ENCODE data around the gene CCT6A.
"Not testable (repeated sequence)": the region's sequence is repeated elsewhere in the genome, so short reads cannot be mapped to it uniquely, and the experiment has no call there.

Gene CCT6A

GRCh38 chr7:56051339-56052191, at the start of gene CCT6A, which contains the start of gene PSPH:
CCT6A (plus strand) TSS chr7:56051765; CDS start chr7:56051849, 84 bp downstream.
PSPH (minus strand) TSS chr7:56051444; CDS start chr7:56021212, 30,232 bp downstream.
- peak; percentile 100 for DNase-seq (ENCODE audit: low read depth, low spot score)

- no peak for DNase-seq (ENCODE audit: low read depth, low spot score)
Observed at GRCh38 chr7:56003749-56004148, 47.8 kb upstream of the CCT6A start.

DNA sequence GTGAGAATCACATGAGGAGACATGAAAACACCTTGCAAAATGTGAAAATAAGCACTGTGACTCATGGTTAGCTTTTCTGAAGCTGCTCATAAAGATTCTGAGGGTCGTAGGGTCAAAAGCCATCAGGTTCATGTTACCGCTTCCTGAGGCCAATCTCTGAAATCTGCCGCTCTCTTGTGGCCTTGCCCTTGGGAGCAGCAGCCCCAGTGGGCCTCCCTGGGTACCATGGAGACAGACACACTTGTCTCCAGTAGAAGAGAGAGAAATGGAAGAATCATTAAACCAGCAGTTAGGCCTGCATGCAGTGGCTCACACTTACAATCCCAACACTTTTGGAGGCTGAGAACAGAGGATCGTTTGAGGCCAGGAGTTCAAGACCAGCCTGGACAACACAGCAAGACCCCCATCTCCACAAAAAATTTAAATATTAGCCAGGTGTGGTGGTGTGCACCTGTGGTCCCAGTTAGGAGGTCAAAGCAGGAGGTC, 44.4 kb upstream of the CCT6A start:
- no peak for DNase-seq (ENCODE audit: low read depth, low spot score)

DNA sequence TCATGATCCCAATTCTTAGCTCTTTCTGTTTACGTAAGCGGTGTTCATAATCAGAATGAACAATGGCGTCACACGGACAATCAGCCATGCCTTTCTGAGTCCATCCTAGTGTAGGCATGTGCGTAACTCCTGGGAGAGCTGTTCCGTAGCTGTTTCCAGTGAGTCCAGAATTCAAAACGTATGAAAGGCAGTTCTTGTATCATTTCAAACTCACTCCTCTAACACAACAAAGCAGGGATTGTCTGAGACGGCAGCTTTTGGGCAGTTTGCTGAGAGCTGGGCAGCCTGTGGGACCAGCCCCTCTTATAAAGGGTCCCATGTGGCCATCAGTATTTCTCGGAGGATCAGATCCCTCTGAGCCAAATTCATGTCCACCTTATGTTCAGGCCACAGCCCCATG, 43.7 kb upstream of the CCT6A start:
- no peak for DNase-seq (ENCODE audit: low read depth, low spot score)

DNA sequence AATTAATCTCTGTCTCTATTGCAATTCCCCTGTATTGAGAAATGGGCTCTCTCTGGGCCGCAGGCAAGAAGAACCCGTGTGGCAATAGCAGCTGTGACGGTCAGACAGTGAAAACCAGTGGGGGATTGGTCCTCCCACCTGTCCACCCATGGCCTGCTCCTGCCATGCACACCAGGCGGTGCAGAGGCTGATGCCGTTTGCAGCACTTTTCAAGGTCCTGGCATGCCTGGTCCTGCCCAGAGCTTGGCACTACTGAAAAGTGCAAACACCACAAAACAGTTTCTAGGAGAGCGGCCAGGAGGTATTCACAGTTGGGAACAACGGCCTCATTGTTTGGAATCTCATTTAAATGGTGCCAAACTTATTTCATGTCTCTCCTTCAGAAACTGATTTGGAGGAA, 41.9 kb upstream of the CCT6A start:
- DNase-seq (ENCODE audit: low read depth, low spot score), result peak; percentile 81

DNA sequence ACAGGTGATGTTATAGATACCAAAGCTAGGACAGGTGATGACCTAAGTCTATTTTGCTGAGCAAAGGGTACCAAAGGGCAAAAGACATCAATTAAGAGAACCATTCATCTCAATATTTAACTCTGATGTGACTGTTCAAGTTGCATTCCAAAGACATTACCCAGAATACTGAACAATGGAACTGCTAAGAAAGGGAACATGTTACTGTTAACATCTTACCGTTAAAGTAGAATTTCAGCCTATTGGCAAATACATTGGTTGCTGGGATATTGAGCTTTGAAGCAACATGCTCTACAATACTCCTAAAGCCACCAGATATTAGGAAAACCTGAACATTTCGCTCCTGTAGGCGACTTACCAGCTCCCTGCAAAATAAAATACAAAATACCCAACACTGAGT, 34.5 kb upstream of the CCT6A start:
- not testable (repeated sequence) for DNase-seq (ENCODE audit: low read depth, low spot score)

DNA sequence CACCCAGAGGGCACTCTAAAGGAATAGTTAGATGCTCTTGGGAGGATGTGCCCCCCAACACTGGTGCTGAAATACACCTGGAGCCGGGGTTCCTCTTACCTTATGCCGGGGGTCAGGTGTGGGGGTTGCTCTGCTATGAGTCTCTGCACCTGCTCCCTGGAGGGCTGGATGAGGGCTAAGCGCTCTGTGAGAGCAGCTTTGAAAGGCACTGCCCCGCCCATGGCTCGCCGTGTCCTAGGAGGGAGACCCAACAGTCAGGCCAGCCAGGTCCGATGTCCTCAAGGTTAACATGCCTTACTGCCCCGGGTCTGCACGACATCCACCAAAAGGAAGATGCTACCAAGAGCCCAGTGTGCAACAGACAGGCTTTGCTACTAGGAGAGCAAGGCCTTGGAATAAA, 32.1 kb upstream of the CCT6A start:
- DNase-seq (ENCODE audit: low read depth, low spot score), result no peak

DNA sequence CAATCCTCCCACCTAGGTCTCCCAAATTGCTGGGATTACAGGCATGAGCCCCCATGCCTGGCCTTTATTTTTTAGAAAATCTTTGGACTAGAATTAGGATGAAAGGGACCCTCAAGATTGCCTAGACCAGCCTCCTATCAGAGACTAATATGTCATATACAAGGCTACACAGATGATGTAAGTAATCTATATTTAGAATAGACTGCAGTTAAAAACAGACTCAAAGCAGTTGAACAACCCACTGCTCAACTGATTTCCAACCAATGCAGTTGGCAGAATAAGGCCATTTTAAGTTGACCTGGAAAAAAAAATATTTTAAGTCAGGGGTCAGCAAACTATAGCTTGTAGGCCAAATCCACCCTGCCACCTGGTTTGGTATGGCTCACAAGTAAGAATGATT, 28.1 kb upstream of the CCT6A start:
- no peak for DNase-seq (ENCODE audit: low read depth, low spot score)

- DNase-seq (ENCODE audit: low read depth, low spot score), result no peak
Observed at GRCh38 chr7:56026538-56026937, 25.0 kb upstream of the CCT6A start.

GRCh38 chr7:56028942-56029630, 22.5 kb upstream of the CCT6A start:
- DNase-seq (ENCODE audit: low read depth, low spot score), result peak; percentile 57

DNA sequence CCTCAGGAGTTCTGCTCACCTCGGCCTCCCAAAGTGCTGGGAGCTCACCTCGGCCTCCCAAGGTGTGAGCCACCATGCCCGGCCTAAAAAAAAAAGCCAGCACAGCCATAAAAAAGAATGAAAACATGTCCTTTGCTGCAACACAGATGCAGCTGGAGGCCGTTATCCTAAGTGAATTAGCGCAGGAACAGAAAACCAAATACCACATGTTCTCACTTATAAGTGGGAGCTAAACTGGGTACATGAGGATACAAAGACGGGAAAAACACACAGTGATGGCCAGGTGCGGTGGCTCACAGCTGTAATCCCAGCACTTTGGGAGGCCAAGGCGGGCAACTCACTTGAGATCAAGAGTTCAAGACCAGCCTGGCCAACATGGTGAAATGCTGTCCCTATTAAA, 21.2 kb upstream of the CCT6A start:
- DNase-seq (ENCODE audit: low read depth, low spot score), result no peak

- DNase-seq (ENCODE audit: low read depth, low spot score), result not testable (repeated sequence)
Observed at GRCh38 chr7:56031556-56031955, 20.0 kb upstream of the CCT6A start.

DNA sequence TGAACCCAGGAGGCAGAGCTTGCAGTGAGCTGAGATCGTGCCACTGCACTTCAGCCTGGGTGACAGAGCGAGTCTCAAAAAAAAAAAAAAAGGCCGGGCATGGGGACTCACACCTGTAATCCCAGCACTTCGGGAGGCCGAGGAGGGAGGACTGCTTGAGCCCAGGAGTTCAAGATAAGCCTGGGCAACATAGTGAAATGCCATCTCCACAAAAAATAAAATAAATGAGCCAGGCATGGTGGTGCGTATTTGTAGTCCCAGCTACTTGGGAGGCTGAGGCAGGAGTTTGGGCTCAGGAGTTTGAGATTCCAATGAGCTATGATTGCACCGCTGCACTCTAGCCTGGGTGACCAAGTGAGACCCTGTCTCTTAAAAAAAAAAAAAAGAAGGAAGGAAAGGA, 19.0 kb upstream of the CCT6A start:
- not testable (repeated sequence) for DNase-seq (ENCODE audit: low read depth, low spot score)

GRCh38 chr7:56033671-56034432, 17.7 kb upstream of the CCT6A start:
- DNase-seq (ENCODE audit: low read depth, low spot score), result peak; percentile 81

DNA sequence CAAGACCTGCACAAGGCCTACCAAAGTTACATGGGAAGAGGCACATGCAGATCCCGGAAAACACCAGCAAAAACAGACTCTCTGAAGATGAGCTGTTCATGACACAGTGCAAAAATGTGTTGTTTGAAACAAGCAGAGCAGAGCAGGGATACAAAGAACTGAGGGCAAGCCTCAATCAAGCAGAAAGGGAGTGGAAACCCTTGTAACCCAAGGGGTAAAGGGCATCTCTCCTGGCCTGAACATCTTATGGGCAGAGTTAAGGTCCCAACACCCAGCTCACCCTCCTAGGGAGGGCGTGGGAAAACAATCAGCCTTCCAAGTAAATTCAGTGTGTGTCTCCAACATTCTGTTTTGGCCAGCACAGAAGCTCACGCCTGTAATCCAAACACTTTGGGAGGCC, 10.8 kb upstream of the CCT6A start:
- DNase-seq (ENCODE audit: low read depth, low spot score), result no peak

- not testable (repeated sequence) for DNase-seq (ENCODE audit: low read depth, low spot score)
Observed at GRCh38 chr7:56045758-56046157, 5.8 kb upstream of the CCT6A start.

DNA sequence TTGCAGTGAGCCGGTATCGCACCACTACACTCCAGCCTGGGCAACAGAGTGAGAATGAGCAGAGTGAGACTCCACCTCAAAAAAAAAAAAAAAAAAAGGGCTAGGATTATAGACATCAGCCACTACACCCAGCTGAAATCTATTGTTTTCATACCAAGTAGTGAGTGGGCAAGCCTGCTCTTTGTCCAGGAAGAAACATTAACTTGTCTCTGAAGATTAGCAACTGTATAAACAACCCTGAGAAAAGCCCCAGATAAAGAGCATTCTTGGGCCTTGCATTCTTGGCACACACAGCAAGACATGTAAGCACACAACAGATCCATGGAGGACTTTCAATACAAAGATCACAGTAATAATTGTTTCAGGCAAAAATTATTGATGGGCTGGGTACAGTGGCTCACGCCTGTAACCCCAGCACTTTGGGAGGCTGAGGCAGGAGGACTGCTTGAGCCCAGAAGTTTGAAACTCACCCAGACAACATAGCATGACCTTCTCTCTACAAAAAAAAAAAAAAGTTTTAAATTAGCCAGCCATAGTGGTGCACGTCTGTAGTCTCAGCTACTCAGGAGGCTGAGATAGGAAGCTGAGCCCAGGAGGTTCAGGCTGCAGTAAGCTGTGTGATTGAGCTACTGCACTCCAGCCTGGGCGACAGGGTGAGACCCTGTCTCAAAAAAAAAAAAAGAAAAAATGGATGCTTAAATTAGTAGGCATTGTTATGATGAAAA, 4.7 kb upstream of the CCT6A start:
- DNase-seq (ENCODE audit: low read depth, low spot score), result peak; percentile 86

DNA sequence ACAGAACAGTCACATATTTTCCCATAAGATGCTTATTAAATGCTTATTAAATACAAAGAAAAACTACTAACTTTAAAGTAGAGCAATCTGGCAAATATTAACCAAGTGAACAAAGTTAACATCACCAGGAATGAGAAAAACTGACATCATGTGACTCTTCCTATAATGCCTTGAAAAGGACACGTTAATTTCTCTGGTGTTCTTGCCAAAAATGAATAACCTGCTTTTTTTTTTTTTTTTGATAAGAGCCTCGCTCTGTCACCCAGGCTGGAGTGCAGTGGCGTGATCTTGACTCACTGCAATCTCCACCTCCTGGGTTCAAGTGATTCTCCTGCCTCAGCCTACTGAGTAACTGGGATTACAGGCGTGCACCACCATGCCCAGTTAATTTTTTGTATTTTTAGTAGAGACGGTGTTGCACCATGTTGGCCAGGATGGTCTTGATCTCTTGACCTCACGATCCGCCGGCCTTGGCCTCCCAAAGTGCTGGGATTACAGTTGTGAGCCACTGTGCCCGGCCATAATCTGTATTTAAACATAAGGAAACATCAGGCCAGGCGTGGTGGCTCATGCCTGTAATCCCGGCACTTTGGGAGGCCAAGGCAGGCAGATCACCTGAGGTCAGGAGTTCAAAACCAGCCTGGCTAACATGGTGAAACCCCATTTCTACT, 4.0 kb upstream of the CCT6A start:
- DNase-seq (ENCODE audit: low read depth, low spot score), result not testable (repeated sequence)

DNA sequence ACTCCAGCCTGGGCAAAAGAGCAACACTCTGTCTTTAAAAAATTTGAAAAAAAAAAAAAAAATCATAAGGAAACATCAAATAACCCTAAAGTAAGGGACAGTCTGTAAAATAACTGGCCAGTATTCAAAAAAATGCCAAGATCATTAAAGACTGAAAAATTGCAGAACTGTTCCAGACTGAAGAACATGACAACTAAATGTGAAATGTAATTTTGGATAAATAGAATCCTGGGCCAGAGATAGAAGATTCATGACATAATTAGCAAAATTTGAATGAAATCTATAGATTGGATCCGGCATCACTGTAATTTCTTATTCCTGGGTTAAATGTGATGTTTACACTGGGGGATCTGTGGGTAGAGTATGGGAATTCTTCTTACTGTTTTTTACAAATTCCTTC, 3.3 kb upstream of the CCT6A start:
- DNase-seq (ENCODE audit: low read depth, low spot score), result no peak

GRCh38 chr7:56048763-56049162, 2.8 kb upstream of the CCT6A start:
- peak; percentile 33 for DNase-seq (ENCODE audit: low read depth, low spot score)

DNA sequence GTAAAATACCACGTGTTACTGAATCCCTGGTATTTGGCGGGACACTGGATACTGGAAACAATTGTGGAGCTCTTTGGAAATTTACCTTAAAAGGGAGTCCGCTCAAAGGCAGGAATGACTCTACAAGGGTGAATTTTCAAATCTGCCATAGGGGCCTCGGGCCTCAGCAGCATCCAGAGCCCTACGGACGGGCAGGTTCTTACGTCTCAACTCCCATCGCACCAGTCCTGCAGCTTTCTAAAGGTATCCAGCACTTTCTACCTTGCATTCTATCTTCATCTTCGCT, 569 bp upstream of the CCT6A start:
- no peak for DNase-seq (ENCODE audit: low read depth, low spot score)

Data from astrocyte of the hippocampus (primary cell).